ENCODE measurements around the gene GJC3.
"Not testable (repeated sequence)": the region's sequence is repeated elsewhere in the genome, so short reads cannot be mapped to it uniquely, and the experiment has no call there.

The GJC3 gene

GRCh38 chr7:99930376-99930775 lies 956 bp upstream of the GJC3 start:
- in situ Hi-C loops (cut with MboI; ENCODE audit: low sequenced_read_pairs): no loop called here

- in situ Hi-C loops (cut with MboI; ENCODE audit: low sequenced_read_pairs): no loop called here
Observed at GRCh38 chr7:99929730-99930053, 272 bp upstream of the GJC3 start.

- in situ Hi-C loops (cut with MboI; ENCODE audit: low sequenced_read_pairs): no loop called here
Observed at GRCh38 chr7:99928188-99928587, 1.2 kb downstream of the GJC3 start.

GRCh38 chr7:99927536-99927935 lies 1.9 kb downstream of the GJC3 start:
- in situ Hi-C loops (cut with MboI; ENCODE audit: low sequenced_read_pairs): no loop called here

- in situ Hi-C loops (cut with MboI; ENCODE audit: low sequenced_read_pairs): no loop called here
Observed at GRCh38 chr7:99926321-99926720, 3.1 kb downstream of the GJC3 start.

GRCh38 chr7:99923200-99923599 lies 6.2 kb downstream of the GJC3 start:
- in situ Hi-C loops (cut with MboI; ENCODE audit: low sequenced_read_pairs): no loop called here

GRCh38 chr7:99920149-99920548 lies 9.3 kb downstream of the GJC3 start:
- in situ Hi-C loops (cut with MboI; ENCODE audit: low sequenced_read_pairs): no loop called here

GRCh38 chr7:99919814-99920112 lies 9.7 kb downstream of the GJC3 start:
- in situ Hi-C loops (cut with MboI; ENCODE audit: low sequenced_read_pairs): no loop called here

- in situ Hi-C loops (cut with MboI; ENCODE audit: low sequenced_read_pairs): no loop called here
Observed at GRCh38 chr7:99918959-99919813, 10.2 kb downstream of the GJC3 start, which contains the start of gene TRIM4. TSS of gene TRIM4 (minus strand) at chr7:99919530. CDS start at chr7:99919401, 129 bp downstream.

GRCh38 chr7:99910976-99911375 lies 18.4 kb downstream of the GJC3 start:
- in situ Hi-C loops (cut with MboI; ENCODE audit: low sequenced_read_pairs): no loop called here

GRCh38 chr7:99901581-99901980 lies 27.8 kb downstream of the GJC3 start:
- in situ Hi-C loops (cut with MboI; ENCODE audit: low sequenced_read_pairs): no loop called here

GRCh38 chr7:99899830-99900519 lies 29.4 kb downstream of the GJC3 start:
- in situ Hi-C loops (cut with MboI; ENCODE audit: low sequenced_read_pairs): no loop called here

GRCh38 chr7:99898836-99899235 lies 30.6 kb downstream of the GJC3 start:
- in situ Hi-C loops (cut with MboI; ENCODE audit: low sequenced_read_pairs): no loop called here

- in situ Hi-C loops (cut with MboI; ENCODE audit: low sequenced_read_pairs): no loop called here
Observed at GRCh38 chr7:99898023-99898357, 31.4 kb downstream of the GJC3 start.

- in situ Hi-C loops (cut with MboI; ENCODE audit: low sequenced_read_pairs): no loop called here
Observed at GRCh38 chr7:99897322-99898022, 31.9 kb downstream of the GJC3 start.

- in situ Hi-C loops (cut with MboI; ENCODE audit: low sequenced_read_pairs): no loop called here
Observed at GRCh38 chr7:99894738-99895137, 34.7 kb downstream of the GJC3 start.

GRCh38 chr7:99893280-99893679 lies 36.1 kb downstream of the GJC3 start:
- in situ Hi-C loops (cut with MboI; ENCODE audit: low sequenced_read_pairs): no loop called here

- in situ Hi-C loops (cut with MboI; ENCODE audit: low sequenced_read_pairs): not testable (repeated sequence)
Observed at GRCh38 chr7:99890348-99890747, 39.1 kb downstream of the GJC3 start.

- in situ Hi-C loops (cut with MboI; ENCODE audit: low sequenced_read_pairs): not testable (repeated sequence)
Observed at GRCh38 chr7:99888366-99888765, 41.1 kb downstream of the GJC3 start.

GRCh38 chr7:99881370-99881769 lies 48.0 kb downstream of the GJC3 start:
- in situ Hi-C loops (cut with MboI; ENCODE audit: low sequenced_read_pairs): no loop called here

GRCh38 chr7:99876933-99877332 lies 52.5 kb downstream of the GJC3 start, which contains the start of gene OR2AE1:
TSS of gene OR2AE1 (minus strand) at chr7:99877033. CDS start at chr7:99877033, 0 bp downstream.
- in situ Hi-C loops (cut with MboI; ENCODE audit: low sequenced_read_pairs): no loop called here

- in situ Hi-C loops (cut with MboI; ENCODE audit: low sequenced_read_pairs): no loop called here
Observed at GRCh38 chr7:99876491-99876890, 52.9 kb downstream of the GJC3 start.

Data from hTERT RPE-1 (cell line).